Esophagus muscularis mucosa (tissue), 4 donors: Measurements from ENCODE around the gene GORAB. TPM values are rescaled to one million over a fixed set of nuclear protein-coding genes. Genes with fewer than 3 reads are reported as not detected.

ENCODE experiments used
- DNase-seq: peaks from one replicate; pipeline ENCODE4 v3.0.0-alpha.2; 2017; ENCODE audit errors: extremely low spot score
- H3K27ac ChIP-seq, 4 donors: fragments of 200-600 bp; sonication (generic); replicated peaks in 1 of 4; 1 replicate in 3 of 4; 2 replicates in 1 of 4; pipeline ENCODE4 v1.5.1; 2016 to 2019; ENCODE audit warnings: mild to moderate bottlenecking in 1 of 4
- H3K27me3 ChIP-seq, 4 donors: fragments of 200-600 bp; sonication (generic); one replicate each; pipeline versions ENCODE4 v1.5.1 to v1.6.0; 2016 to 2019
- H3K36me3 ChIP-seq, 4 donors: fragments of 200-600 bp; sonication (generic); one replicate each; pipeline ENCODE4 v1.5.1; 2016 to 2019
- H3K4me1 ChIP-seq, 4 donors: fragments of 200-600 bp; sonication (generic); one replicate each; pipeline ENCODE4 v1.5.1; 2016 to 2019
- H3K4me3 ChIP-seq, 4 donors: fragments of 200-600 bp; sonication (generic); 1 replicate in 2 of 4; 2 replicates in 2 of 4; pipeline ENCODE4 v1.5.1; 2016 to 2019; ENCODE audit warnings: mild to moderate bottlenecking in 4 of 4, moderate library complexity in 1 of 4
- H3K9me3 ChIP-seq, 4 donors: fragments of 200-600 bp; sonication (generic); 1 replicate in 3 of 4; 2 replicates in 1 of 4; pipeline ENCODE4 v1.5.1; 2016 to 2019
- EP300 ChIP-seq: sonication (generic); formaldehyde crosslinking; IDR thresholded peaks from one replicate; pipeline ENCODE4 v1.6.1; 2017; ENCODE audit warnings: antibody characterized with exemption
- POLR2A ChIP-seq: fragments of 450-650 bp; IDR thresholded peaks from one replicate; pipeline ENCODE4 v1.6.1; 2017; ENCODE audit warnings: antibody characterized with exemption, moderate library complexity, mild to moderate bottlenecking, low read depth
- POLR2AphosphoS5 ChIP-seq, 2 donors: sonication (generic); formaldehyde crosslinking; IDR thresholded peaks; one replicate each; pipeline ENCODE4 v1.6.1; 2017; ENCODE audit warnings: antibody characterized with exemption in 2 of 2
- WGBS: methylation state at CpG from one replicate; pipeline ENCODE4 v1.1.5; 2018; 5-methylcytosine and 5-hydroxymethylcytosine counted together
- intact Hi-C: fragments of 100-400 bp; cut with DNase I; formaldehyde crosslinking; loops from one replicate; pipeline ENCODE4 v1.15.1; 2023
- total RNA-seq, 4 donors: library from RNA; depleted of rRNA; stranded (reverse); fragments of >200 nt; gene quantifications; one replicate each; pipeline versions ENCODE4 v1.1.0 to v1.2.1, GENCODE V29; 2016
- TF ChIP-seq, protein P1 (sequence below), 3 experiments: fragments of 200-600 bp in 2 of 3; fragments of 450-650 bp in 1 of 3; sonication (generic) in 2 of 3; IDR thresholded peaks; one replicate each; pipeline ENCODE4 v1.5.1; 2017 to 2019; ENCODE audit warnings: antibody characterized with exemption in 3 of 3, mild to moderate bottlenecking in 2 of 3, moderate library complexity in 1 of 3

Gene GORAB
- total RNA-seq, 4 donors from 2014 or later, result 4.3 to 8.0 (median 5.8) TPM

DNA sequence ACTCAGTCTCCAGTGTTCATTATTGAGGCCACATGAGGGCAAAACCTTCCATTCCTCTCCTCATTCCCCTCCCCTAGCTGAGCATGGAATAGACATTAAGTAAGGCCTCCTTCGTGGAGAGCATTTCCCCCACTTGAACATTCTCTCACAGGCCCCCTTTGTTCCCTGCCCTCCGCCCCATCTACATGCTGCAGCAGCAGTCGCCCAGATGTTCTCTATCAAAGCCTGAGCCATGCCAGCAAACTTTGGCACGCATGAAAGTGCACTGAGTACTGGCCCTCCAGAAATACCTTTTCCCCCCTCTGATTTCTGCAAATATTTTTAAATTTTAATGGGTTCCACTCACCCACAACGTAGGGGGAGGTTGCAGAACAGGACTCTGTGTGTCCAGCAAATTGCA lies 20.9 kb upstream of the GORAB start:
- intact Hi-C loops, result no loop called here
- H3K27ac ChIP-seq, result no peak overlapping the region
- no peaks in the 10 kb centered on the region for H3K9me3 ChIP-seq
- DNase-seq, result no peak
- no peaks in the 10 kb centered on the region for H3K36me3 ChIP-seq
- H3K27me3 ChIP-seq, result no peaks in the 10 kb centered on the region
- H3K4me1 ChIP-seq, result no peaks in the 10 kb centered on the region
- TF ChIP-seq POLR2A, result no peak
- no peak for TF ChIP-seq EP300
- TF ChIP-seq, protein P1, sequence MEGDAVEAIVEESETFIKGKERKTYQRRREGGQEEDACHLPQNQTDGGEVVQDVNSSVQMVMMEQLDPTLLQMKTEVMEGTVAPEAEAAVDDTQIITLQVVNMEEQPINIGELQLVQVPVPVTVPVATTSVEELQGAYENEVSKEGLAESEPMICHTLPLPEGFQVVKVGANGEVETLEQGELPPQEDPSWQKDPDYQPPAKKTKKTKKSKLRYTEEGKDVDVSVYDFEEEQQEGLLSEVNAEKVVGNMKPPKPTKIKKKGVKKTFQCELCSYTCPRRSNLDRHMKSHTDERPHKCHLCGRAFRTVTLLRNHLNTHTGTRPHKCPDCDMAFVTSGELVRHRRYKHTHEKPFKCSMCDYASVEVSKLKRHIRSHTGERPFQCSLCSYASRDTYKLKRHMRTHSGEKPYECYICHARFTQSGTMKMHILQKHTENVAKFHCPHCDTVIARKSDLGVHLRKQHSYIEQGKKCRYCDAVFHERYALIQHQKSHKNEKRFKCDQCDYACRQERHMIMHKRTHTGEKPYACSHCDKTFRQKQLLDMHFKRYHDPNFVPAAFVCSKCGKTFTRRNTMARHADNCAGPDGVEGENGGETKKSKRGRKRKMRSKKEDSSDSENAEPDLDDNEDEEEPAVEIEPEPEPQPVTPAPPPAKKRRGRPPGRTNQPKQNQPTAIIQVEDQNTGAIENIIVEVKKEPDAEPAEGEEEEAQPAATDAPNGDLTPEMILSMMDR (IDR thresholded peaks at IDR 0.05), result no peak
- TF ChIP-seq POLR2AphosphoS5 (IDR thresholded peaks at IDR 0.05), result no peak
- WGBS, result 62% methylated on average over 5 of the region's 5 CpGs
- no peak overlapping the region for H3K4me3 ChIP-seq

DNA sequence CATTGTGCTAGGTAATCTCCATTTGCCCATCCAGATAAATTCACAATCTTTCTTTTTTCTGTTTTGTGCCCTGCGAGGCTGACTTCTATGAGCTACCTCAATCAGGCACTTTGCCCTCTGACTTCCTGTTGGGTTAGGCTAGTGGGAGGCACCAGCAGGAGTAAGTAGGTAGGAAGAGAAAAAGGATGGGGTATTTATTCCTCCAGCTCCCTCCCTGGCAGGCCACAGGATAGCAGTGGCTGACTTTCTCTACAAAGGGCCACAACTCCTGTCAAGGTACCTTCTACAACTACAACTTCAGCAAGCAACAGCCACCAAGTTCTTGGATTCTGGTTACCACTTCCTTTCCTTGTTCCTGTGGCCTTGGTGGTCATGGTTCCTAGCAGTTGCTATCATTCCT lies 18.8 kb upstream of the GORAB start:
- H3K4me3 ChIP-seq, result no peak overlapping the region
- 83% methylated on average over 1 of the region's 1 CpG for WGBS
- H3K27ac ChIP-seq, result no peak overlapping the region
- no peaks in the 10 kb centered on the region for H3K4me1 ChIP-seq
- no peaks in the 10 kb centered on the region for H3K36me3 ChIP-seq
- intact Hi-C loops, result no loop called here
- DNase-seq, result no peak
- no peaks in the 10 kb centered on the region for H3K9me3 ChIP-seq
- TF ChIP-seq POLR2A (no peak), POLR2AphosphoS5 (IDR thresholded peaks at IDR 0.05) (no peak), EP300 (no peak)
- TF ChIP-seq, protein P1 (IDR thresholded peaks at IDR 0.05), result no peak
- no peaks in the 10 kb centered on the region for H3K27me3 ChIP-seq

DNA sequence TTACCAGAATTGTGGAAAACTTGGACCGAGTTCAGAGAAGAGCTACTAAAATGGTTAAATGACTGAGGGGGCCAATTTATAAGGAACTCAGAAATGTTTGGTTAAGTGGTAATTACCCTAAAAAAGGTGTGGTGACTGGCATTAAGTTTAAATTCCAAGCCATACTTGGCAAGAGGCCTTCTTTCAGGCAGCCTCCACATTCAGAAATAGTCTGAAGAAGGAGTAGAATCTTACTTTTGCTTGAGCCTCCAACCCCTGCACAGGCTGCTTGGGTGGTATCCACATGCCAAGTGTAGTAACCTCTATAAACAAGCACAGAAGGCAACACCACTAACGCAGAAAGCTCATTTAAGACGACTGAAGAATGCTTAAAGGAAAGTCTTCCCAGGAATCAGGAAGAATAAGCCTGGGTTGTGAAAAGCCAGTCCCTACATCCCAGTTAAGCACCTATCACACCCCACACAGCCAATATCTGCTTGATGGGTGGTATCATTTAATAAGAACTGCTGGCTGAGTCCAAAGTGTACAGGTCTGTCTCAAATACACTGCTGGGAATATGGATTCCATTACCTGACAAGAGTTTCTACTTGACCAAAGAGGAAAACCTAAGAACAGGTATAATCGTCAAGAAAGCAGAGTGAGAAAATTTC lies 13.7 kb upstream of the GORAB start:
- no peak for TF ChIP-seq EP300
- TF ChIP-seq POLR2A, result no peak
- TF ChIP-seq POLR2AphosphoS5 (IDR thresholded peaks at IDR 0.05), result no peak
- TF ChIP-seq, protein P1 (IDR thresholded peaks at IDR 0.05), result no peak
- no peaks in the 10 kb centered on the region for H3K9me3 ChIP-seq
- 84% methylated on average over 4 of the region's 4 CpGs for WGBS
- intact Hi-C loops, result no loop called here
- no peak overlapping the region for H3K4me3 ChIP-seq
- no peaks in the 10 kb centered on the region for H3K27me3 ChIP-seq
- no peak overlapping the region for H3K27ac ChIP-seq
- no peak for DNase-seq
- no peaks in the 10 kb centered on the region for H3K36me3 ChIP-seq
- H3K4me1 ChIP-seq, result no peaks in the 10 kb centered on the region

DNA sequence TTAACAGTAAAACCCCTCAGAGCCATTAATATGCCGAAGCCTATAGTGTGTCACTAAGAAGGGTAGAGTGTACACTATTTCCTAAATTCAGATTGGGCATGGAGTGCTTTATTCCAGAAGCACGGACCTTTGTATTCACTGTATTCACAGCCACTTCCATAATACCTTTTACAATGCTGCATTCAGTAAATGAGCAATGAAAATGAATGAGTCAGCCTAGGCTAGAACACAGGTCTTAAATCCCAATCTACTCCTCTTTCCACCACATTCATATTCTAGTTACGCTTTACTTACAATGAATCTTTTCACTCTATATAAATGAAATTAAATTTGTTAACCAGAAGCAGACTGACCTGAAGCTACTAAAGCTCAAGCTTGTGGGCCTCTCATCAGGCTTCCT lies 13.0 kb upstream of the GORAB start:
- WGBS, result 88% methylated on average over 3 of the region's 3 CpGs
- Histone ChIP-seq H3K4me1 (no peaks in the 10 kb centered on the region), H3K9me3 (no peaks in the 10 kb centered on the region), H3K27me3 (no peaks in the 10 kb centered on the region), H3K36me3 (no peaks in the 10 kb centered on the region), H3K27ac (no peak overlapping the region), H3K4me3 (no peak overlapping the region)
- intact Hi-C loops, result no loop called here
- no peak for DNase-seq
- TF ChIP-seq, protein P1 (IDR thresholded peaks at IDR 0.05), result no peak
- TF ChIP-seq POLR2AphosphoS5 (IDR thresholded peaks at IDR 0.05), result no peak
- TF ChIP-seq EP300, result no peak
- no peak for TF ChIP-seq POLR2A

DNA sequence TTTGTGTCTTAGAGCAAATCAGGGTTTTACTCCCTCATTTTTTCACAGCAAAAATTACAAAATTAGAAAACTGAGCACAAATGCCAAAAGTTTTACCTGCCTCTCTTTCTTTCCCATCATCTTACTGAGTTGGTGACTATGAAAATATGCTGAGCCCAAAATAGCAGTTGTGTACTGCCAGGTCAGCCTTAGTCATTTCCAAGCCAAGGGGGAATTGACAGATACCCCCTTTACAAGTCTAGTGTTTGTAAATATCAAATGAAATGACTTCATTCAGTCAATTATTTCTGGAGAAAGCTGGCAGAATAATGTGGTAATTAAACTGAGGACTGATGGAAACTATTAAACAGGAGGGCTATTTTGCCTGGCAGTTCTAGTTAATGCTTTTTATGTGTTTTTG lies 11.4 kb upstream of the GORAB start:
- Histone ChIP-seq H3K4me1 (no peaks in the 10 kb centered on the region), H3K4me3 (no peak overlapping the region), H3K27me3 (no peaks in the 10 kb centered on the region), H3K27ac (no peak overlapping the region), H3K9me3 (no peaks in the 10 kb centered on the region), H3K36me3 (no peaks in the 10 kb centered on the region)
- no peak for TF ChIP-seq EP300
- TF ChIP-seq POLR2AphosphoS5 (IDR thresholded peaks at IDR 0.05), result no peak
- no peak for TF ChIP-seq POLR2A
- TF ChIP-seq, protein P1 (IDR thresholded peaks at IDR 0.05), result no peak
- intact Hi-C loops, result no loop called here
- DNase-seq, result no peak
